Measurements from ENCODE around the gene INPP5D.

Gene INPP5D

DNA sequence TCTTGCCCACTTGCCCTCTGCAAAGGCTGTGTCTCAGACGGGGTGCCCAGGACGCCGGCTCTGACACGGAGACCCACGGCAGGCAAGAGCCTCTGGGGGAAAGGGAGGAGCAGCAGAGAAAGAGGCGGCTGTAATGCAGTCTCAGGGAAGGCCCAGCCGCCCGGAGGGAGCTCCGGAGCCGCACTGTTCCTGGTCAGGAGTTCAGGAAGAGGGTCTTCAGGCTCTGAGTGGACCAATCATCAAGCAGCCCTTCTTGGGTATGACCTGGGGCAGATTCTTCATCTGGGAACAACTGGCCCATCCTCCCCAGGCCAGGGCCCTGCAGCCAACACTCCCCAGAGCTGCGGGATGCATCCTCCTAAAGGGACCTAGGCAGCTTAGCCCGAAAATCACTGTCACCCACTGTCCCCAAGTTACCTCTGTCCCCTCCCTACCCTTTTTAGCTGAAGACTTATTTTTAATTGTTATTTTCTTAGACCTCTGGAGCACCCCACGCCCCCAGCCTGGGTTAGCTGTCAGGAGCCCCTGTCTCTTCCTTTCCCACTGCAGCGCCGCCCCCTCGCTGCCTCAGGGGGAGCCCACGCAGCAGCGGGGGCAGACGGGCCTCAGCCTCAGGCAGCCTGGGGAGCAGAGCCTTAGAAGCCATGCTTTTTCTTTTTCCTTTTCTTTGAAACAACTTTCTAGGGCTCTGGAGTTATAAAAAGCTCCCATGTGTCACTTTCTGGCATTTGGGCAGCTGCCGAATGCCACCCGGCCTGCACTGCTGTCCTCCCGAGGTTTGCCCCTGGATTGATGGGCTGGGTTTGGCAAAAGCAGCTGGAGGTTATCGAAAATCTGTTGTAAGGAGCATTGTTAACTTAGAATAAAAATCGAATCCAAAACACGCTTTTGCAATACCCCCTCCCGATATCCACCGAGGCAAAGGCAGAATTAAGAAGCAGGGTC, 28.3 kb upstream of the INPP5D start:
- in situ Hi-C loops (cut with MboI; ENCODE audit: low sequenced_read_pairs) = no loop called here

DNA sequence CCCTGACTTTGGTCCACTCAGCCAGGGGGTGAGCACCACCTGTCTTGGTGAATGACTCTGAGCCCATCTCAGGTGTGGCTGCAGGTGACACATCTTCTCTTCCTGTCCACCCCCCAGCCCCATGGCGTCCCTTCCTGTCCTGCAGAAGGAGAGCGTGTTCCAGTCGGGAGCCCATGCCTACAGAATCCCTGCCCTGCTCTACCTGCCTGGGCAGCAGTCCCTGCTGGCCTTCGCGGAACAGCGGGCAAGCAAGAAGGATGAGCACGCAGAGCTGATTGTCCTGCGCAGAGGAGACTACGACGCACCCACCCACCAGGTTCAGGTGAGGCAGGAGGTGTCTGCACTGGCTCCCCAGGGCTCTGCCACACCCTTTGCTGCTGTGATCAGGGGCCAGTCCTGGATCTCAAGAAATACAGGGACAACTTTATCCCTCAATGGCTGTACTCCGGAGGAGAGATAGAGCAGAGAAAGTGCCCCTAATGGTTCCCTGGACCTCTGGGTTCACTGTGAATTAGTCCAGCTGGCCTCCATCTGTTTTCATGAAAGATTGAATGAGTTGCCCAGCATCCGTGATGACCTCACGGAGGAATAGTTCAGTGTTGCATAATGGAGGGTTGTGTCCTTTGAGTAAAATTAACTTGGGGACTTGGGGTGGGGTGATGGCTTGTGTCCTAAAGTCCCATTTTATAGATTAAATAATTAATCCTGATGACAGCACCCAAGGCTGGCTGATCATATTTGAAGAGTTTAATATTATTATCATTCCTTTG, 27.4 kb upstream of the INPP5D start, which contains the start of gene NEU2:
TSS of gene NEU2 (plus strand) at position 122 of the 770 bp plus-strand sequence. CDS start at position 122, 0 bp downstream.
- in situ Hi-C loops (cut with MboI; ENCODE audit: low sequenced_read_pairs) = no loop called here

GRCh38 chr2:233033672-233034071, 26.5 kb upstream of the INPP5D start:
- in situ Hi-C loops (cut with MboI; ENCODE audit: low sequenced_read_pairs) = no loop called here

DNA sequence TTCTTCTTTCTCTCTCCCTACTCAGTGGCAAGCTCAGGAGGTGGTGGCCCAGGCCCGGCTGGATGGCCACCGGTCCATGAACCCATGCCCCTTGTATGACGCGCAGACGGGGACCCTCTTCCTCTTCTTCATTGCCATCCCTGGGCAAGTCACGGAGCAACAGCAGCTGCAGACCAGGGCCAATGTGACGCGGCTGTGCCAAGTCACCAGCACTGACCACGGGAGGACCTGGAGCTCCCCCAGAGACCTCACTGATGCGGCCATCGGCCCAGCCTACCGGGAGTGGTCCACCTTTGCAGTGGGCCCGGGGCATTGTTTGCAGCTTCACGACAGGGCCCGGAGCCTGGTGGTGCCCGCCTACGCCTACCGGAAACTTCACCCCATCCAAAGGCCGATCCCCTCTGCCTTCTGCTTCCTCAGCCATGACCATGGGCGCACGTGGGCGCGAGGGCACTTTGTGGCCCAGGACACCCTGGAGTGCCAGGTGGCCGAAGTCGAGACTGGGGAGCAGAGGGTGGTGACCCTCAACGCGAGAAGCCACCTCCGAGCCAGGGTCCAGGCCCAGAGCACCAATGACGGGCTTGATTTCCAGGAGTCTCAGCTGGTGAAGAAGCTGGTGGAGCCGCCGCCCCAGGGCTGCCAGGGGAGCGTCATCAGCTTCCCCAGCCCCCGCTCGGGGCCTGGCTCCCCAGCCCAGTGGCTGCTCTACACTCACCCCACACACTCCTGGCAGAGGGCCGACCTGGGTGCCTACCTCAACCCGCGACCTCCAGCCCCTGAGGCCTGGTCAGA, 25.9 kb upstream of the INPP5D start:
- in situ Hi-C loops (cut with MboI; ENCODE audit: low sequenced_read_pairs) = no loop called here

DNA sequence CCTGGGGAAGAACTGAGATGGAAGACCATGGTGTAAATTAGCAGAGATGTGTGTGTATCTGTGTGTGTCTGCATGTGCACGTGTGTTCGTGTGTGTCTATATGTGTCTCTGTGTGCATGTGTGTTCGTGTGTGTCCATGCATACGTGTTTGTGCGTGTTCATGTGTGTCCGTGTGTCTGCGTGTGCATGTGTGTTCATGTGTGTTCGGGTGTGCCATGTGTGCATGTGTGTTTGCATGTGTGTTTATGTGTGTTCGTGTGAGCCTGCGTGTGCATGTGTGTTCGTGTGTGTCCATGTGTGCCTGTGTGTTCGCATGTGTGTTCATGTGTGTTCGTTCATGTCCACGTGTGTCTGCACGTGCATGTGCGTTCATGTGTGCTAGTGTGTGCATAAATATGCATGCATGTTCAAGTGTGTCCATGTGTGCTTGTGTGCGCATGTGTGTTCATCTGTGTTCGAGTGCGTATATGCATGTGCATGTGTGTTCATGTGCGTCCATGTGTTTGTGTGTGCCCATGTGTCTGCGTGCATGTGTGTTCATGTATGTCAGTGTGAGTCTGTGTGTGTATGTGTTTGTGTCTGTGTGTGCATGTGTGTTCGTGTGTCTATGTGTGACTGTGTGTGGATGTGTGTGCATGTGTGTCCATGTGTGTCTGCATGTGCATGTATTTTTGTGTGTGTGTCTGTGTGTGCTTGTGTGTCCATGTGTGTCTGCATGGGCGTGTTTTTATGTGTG, 24.5 kb upstream of the INPP5D start:
- in situ Hi-C loops (cut with MboI; ENCODE audit: low sequenced_read_pairs) = no loop called here

DNA sequence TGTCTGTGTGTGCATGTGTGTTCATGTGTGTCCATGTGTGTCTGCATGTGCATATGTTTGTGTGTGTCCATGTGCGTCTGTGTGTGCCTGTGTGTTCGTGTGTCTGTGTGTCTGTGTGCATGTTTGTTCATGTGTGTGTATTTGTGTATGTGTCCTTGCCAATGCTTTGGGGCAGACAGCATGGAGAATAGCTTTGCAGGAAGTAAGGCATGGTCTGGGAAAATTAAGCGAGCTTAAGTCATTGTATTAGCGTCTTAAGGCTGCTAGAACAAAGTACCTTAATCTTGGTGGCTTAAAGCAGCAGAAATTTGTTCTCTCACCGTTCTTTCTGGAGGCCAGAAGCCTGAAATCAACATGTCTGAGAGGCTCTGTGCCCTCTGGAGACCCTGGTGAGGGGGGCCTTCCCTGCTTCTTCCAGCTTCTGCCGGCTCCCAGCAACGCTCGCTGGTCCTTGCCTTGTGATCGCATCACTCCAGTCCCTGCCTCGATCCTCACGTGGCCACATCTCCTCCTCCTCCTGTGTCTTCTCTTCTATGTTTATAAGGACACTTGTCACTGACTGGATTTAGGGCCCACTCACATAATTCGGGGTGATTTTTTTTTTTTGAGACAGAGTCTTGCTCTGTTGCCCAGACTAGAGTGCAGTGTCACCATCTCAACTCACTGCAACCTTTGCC, 23.8 kb upstream of the INPP5D start:
- in situ Hi-C loops (cut with MboI; ENCODE audit: low sequenced_read_pairs) = no loop called here

- in situ Hi-C loops (cut with MboI; ENCODE audit: low sequenced_read_pairs) = no loop called here
Observed at GRCh38 chr2:233037078-233037477, 23.1 kb upstream of the INPP5D start.

- in situ Hi-C loops (cut with MboI; ENCODE audit: low sequenced_read_pairs) = no loop called here
Observed at GRCh38 chr2:233039212-233039845, 20.8 kb upstream of the INPP5D start.

DNA sequence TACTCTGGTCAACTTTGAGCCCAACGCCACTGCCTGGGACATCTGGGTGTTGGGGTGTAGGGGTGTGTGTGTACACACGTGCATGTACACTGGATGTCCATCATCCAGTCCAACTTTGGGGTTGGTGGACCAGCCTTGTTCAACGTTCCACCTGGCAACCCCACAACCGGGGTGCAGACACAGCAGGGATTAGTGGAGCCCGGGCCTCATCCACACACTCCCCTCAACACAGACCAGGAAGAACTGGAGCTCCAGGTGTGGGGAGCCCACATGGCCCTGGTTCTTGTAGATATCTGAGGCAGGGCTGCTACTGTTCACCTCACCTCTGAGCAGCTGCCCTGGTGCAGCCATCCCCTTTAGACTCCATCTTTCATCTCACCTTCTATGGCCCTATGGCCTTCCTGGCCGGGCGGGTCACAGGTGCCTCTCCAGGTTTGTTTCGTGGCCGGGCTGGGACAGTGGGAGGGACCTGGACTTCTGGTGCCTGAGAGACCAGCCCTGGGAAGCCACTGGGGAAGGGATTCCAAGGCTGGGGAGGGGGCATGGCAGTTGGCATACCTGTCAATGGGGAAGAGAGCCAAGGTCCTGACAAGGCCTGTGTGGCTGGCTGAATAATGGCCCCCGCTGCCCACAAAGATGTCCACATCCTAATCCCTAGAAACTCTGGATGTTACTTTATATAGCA, 20.2 kb upstream of the INPP5D start:
- in situ Hi-C loops (cut with MboI; ENCODE audit: low sequenced_read_pairs) = no loop called here

DNA sequence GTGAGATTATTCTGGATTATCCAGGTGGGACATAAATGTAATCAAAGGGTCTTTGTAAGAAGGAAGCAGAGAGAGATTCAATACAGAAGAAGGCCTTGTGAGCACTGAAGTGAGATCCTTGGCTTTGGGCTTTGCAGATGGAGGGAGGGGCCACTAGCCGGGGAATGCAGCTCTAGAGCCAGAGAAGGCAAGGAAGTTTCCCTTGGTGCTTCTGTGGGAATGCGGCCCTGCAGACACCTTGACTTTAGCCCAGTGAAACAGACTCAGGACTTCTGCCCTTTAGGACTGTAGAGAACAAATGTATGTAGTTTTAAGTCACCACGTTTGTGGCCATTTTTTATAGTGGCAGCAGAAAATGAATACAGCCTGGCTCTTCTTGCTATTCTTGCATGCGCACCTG, 19.6 kb upstream of the INPP5D start:
- in situ Hi-C loops (cut with MboI; ENCODE audit: low sequenced_read_pairs) = no loop called here

DNA sequence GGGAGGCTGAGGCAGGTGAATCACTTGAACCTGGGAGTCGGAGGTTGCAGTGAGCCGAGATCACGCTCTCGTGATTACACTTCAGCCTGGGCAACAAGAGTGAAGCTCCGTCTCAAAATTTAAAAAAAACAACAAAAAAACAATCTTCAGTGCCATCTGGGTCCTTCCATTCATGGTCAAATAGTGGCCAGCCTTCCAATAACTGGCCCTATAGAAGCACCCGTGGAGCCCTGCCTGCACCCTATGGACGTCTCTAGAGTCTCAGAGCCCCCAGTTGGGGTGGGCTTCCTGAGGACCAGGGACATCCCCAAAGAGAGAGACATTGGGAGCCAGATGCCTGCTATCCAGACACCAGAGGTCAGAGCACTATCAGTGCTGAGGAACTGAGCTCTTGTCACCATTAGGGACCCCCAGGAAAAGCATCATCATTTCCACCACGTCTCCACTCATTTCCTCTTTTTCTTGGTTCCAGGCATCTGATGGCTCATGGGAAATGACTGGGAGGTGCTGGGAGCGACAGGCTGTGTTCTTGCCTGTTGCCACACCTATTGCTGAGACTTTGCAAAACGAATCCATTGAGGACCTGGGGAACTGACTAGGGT, 18.3 kb upstream of the INPP5D start:
- in situ Hi-C loops (cut with MboI; ENCODE audit: low sequenced_read_pairs) = no loop called here

GRCh38 chr2:233042549-233042948, 17.6 kb upstream of the INPP5D start:
- in situ Hi-C loops (cut with MboI; ENCODE audit: low sequenced_read_pairs) = no loop called here

GRCh38 chr2:233044974-233045605, 15.1 kb upstream of the INPP5D start:
- in situ Hi-C loops (cut with MboI; ENCODE audit: low sequenced_read_pairs) = no loop called here

DNA sequence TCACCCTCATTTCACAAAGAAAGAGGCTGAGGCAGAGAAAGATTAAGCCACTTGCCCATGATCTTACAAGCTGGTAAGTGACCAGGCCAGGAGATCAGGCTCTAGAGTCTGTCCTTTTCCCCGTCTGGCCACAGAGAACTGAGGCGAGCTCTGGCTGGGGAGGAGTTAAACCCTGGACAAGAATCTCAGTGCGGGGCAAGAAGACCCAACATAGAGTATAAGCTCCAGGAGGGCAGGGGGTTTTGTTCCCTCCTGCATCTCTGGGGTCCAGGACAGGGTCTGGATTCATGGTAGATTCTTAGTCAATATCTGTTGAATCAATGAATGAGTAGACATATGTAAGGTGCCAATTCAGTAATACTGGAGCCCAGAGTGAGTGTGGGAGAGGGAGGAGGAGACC, 12.9 kb upstream of the INPP5D start:
- in situ Hi-C loops (cut with MboI; ENCODE audit: low sequenced_read_pairs) = no loop called here

GRCh38 chr2:233047667-233048066, 12.5 kb upstream of the INPP5D start:
- in situ Hi-C loops (cut with MboI; ENCODE audit: low sequenced_read_pairs) = no loop called here

- in situ Hi-C loops (cut with MboI; ENCODE audit: low sequenced_read_pairs) = no loop called here
Observed at GRCh38 chr2:233048569-233049193, 11.5 kb upstream of the INPP5D start.

DNA sequence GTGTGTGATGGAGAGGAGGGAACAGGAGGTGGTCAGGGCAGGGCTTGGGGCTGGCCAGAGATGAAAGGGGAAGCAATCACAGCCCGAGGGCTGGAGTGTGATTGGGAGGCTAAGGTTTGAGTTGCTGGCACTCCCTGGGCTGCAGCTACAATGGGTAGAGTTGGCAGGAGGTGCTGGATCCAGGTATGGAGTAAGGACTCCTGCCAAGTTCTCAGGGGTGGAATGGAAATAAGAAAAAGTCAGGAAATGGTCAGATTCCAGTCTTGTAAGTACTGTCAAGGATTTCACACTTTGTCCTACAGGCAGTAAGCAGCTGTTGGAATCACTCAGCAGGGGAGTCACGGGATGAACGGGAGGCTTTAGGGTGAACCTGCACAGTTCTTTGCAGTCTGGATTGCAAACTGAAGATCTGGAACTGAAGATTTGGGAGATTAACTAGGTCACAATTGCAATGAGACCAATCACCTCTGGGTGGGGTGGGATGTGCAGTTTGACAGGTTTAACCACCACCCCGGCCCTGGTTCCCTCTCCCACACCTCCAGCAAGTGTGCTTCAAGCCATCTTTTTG, 10.9 kb upstream of the INPP5D start:
- in situ Hi-C loops (cut with MboI; ENCODE audit: low sequenced_read_pairs) = no loop called here
